ENCODE results near the gene RASGEF1C.
"Not testable (repeated sequence)": the region's sequence is repeated elsewhere in the genome, so short reads cannot be mapped to it uniquely, and the experiment has no call there.

Gene RASGEF1C

GRCh38 chr5:180098991-180099732, 109.8 kb downstream of the RASGEF1C start:
- no peak for DNase-seq

DNA sequence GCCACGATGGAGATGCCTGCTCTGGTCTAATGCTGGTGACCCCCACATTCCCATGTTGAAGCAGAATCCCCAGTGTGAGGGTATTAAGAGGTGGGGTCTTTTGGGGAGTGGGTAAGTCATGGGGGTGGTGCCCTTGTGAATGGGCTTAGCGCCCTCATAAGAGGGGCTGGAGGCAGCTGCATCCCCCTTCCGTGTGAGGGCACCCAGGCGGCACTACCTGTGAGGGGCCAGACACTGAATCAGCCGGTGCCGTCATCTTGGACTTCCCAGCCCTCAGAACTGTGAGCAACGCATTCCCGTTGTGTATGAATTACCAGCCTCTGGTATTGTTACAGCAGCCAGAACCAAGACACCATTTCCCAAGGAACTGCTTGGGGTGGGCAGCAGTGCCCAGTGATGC, 110.5 kb downstream of the RASGEF1C start:
- no peak for DNase-seq

- DNase-seq, result no peak
These were observed 111.1 kb downstream of the RASGEF1C start for GRCh38 chr5:180097926-180098325.

- no peak for DNase-seq
These were observed 111.7 kb downstream of the RASGEF1C start for GRCh38 chr5:180097163-180097894.

GRCh38 chr5:180096616-180097015, 112.4 kb downstream of the RASGEF1C start:
- DNase-seq, result no peak

GRCh38 chr5:180095545-180095944, 113.5 kb downstream of the RASGEF1C start:
- DNase-seq, result no peak

DNA sequence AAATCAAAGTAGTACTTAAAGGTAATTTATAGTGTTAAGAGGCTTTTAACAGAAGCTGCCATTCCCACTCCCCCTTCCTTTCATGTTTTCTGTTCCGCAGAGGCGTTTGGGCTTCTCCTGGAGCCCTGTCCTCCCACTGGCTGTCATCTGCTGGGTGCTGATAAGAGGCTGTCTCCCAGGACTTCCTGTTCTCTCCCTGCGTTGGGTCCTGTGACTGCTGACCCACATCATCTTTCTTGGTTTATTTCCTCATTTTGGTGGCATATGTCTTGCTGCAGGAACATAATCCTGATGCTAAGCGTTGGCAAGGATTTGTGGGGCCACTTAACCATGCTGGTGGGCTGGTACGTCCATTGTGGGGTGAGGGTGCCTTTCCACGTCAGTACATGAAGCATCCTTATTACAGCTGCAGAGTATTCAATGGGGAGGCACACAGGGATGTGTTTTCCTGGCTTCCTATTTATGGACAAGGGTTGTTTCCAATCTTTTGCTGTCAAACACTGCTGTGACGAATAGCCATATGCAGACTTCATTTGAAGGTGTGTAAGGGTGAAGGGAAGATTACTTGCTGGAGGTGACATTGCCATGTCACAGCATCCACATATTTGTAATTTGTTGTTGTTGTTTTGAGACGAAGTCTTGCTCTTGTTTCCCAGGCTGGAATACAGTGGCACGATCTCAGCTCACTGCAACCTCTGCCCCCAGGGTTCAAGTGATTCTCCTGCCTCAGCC, 115.2 kb downstream of the RASGEF1C start:
- no peak for DNase-seq

GRCh38 chr5:180093241-180093640, 115.8 kb downstream of the RASGEF1C start:
- DNase-seq, result no peak

DNA sequence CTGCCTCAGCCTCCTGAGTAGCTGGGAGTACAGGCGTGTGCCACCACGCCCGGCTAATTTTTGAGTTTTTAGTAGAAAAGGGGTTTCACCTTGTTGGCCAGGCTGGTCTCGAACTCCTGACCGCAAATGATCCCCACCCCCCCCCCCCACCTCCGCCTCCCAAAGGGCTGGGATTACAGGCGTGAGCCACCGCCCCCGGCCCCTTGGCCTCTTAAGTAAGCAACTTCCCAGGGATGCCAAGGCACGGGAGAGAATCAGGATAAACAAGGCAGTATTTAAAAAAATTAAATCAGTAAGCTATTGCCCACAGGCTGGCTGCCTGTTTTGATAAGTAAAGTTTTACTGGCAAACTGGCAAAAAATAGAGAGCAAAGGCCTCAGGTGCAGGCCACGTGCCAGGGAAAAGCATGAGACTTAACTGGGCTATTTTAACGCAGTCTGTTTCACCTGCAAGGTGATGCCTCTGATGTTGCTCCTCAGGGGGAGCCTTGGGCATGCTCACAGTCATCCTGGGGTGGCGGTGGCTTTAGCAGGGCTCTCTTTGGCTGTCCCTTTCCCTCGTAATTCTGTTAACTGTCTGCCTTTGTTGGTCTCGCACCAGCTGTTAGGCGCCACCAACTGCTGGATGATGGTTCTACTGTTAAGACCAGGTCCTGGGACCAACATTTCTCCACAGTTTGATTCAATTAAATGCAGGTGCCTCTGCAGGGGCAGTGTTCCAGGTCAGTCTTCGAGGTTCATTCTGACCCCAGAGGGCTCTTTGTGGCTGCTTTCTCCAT, 118.1 kb downstream of the RASGEF1C start:
- no peak for DNase-seq

DNA sequence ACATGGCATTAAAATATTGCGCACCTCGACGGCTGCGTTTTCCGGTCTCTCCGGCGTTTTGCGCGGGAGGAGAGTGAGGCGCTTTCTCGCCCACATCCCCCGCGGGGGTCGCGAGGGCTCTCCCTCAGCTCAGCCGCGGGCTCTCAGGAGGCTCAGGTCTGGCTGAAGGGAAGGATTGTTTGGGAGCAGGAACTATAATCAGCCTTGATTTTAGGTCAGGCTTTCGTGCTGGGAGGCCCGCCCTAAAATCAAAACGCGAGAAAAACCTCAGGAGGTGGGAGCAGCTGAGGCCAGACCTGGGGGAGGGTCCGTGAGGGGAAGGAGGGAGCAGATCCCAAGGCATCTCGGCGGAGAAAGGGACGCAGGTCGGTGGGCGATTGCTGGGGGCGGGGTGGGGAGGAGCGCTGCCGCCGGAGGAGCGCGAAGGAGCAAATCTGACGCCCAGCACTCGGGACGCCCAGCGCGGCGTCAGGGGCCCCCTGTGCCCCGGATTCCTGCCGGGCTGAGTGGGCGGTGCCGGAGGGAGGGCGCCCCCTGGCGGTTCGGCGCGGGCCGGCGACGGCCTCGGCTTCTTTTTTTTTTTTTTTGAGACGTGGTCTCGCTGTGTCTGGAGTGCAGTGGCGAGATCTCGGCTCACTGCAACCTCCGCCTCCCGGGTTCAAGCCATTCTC, 118.8 kb downstream of the RASGEF1C start:
- no peak for DNase-seq

DNA sequence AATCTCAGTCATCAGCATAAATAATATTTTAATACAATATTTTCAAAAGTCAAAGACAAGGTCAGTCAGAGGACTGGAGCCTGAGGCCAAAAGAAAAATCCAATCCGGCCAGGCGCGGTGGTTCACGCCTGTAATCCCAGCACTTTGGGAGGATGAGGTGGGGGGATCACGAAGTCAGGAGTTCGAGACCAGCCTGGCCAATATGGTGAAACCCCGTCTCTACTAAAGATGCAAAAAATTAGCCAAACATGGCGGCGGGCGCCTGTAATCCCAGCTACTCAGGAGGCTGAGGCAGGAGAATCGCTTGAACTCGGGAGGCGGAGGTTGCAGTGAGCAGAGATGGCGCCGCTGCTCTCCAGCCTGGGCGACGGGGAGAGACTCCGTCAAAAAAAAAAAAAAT, 119.4 kb downstream of the RASGEF1C start:
- DNase-seq, result not testable (repeated sequence)

- no peak for DNase-seq
These were observed 120.5 kb downstream of the RASGEF1C start for GRCh38 chr5:180088561-180088960.

DNA sequence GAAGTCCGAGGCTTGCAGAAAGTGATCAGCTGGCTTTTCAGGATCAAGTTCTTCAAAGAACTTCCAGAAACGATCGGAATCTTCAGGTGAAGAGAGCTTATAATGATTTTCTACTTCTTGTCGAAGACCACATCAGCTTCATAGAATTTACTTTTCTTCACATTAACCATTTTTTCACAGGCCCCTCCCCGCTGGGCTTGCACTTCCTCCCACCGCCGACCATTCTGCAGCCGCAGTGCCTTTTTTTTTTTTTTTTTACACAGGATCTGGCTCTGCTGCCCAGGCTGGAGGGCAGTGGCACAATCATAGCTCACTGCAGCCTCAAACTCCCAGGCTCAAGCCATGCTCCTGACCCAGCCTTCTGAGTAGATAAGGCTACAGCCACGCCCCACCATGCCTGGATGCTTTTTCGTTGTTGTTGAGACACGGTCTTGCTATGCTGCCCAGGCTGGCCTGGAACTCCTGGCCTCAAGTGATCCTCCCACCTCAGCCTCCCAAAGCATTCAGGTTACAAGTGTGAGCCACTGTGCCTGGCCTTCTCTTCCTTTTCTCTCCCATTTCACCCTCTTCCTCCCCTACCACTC, 122.1 kb downstream of the RASGEF1C start:
- no peak for DNase-seq

GRCh38 chr5:180085837-180086236, 123.2 kb downstream of the RASGEF1C start:
- DNase-seq, result no peak

GRCh38 chr5:180084638-180085561, 124.1 kb downstream of the RASGEF1C start:
- DNase-seq, result peak; percentile 45

- DNase-seq, result no peak
These were observed 125.4 kb downstream of the RASGEF1C start for GRCh38 chr5:180083529-180084060.

DNA sequence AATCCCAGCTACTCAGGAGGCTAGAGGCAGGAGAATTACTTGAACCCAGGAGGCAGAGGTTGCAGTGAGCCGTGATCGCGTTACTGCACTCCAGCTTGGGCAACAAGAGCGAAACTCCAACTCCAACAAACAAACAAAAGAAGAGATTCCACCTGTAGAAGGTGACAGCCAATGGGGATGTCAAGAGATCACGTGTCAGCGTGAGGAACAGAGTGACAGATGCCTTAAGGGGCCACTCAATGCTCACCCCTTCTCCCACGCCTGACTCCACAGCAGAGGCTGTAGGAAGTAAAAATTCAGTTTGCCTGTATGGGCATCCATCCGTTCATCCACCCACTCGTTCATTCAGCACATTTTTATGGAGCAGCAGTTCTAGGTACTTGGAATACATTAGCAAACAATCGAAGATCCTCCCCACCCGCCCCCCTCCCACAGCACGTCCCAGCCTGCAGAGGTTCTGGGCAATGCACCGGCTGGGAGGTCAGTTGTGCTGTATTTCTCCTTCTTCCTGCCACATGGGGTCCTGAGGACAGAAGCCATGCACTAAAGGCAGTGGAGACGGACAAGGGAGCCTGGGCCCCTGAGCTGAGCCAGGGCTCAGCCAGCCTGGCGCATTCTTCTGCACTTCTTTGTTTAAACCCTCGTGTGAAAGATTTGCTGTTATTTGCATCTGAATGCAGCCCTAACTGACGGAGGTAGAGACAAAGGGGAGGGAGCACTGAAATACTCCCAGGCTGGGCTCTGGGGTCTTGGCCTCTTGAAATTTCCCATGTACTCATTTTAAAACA, 126.2 kb downstream of the RASGEF1C start:
- DNase-seq, result no peak

- DNase-seq, result no peak
These were observed 127.5 kb downstream of the RASGEF1C start for GRCh38 chr5:180081481-180081880.

- DNase-seq, result no peak
These were observed 128.3 kb downstream of the RASGEF1C start for GRCh38 chr5:180080486-180081280.

Measured in DMS79 (cell line).